ENCODE results near the gene ANKS1B. TPM values are rescaled to one million over a fixed set of nuclear protein-coding genes. Genes with fewer than 3 reads are reported as not detected.
A peak's percentile ranks its signal among the peaks of the same experiment; 100 is the strongest.

The ANKS1B gene
- total and polyA plus RNA-seq, 11 donors: 0.62 to 5.8 (median 1.8) TPM

- TF ChIP-seq POLR2A (IDR thresholded peaks at IDR 0.05) (no peak), CTCF (IDR thresholded peaks at IDR 0.05) (peak in 9 of 12 donors; percentile 16 to 46 (median 25))
- peaks cover 0 to 97% (median 75%) of the 10 kb centered on the region in 9 donors for H3K36me3 ChIP-seq
- peak in 2 of 4 donors; percentile 52 to 56 for ATAC-seq
Measured at GRCh38 chr12:98725476-98726247, 1259.1 kb downstream of the ANKS1B start.

DNA sequence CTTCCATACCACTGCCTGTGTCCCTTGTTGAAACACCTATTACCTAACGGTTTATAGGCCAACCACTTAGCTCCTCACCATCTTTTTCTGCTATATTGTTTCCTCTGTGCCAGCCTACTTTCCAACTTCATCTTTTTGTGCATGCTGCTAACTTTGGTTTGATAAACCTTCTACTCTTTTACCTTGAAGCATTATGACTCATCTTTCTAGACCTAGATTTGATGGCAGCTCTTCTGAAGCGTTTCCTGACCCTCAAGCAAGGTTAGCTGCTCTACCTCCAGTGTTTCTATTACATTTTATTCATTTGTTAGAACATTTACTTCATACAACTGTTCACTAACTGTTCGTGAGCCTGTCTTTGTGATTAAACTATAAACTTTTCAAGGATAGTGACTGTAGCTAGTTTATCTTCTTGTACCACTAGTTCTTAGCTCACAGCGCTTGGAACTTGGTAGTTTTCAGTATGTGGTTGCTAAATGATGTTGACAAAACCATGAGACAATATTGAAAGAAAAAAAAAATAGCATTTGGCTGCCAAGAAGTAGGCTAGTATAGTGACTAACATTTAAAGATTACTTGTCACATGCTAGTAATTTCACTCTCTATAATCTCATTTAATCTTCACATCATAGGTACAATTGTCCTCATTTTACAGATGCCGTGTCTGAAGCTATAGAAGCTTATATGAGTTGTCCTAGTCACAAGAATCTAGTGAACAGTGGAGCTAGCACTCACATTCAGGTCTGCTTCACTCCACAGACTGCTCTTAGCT is 1260.2 kb downstream of the ANKS1B start:
- H3K36me3 ChIP-seq: peaks cover 0 to 93% (median 74%) of the 10 kb centered on the region in 9 donors
- no peak overlapping the region for H3K4me3 ChIP-seq
- no peaks in the 10 kb centered on the region for H3K27me3 ChIP-seq
- no peaks in the 10 kb centered on the region for H3K9me3 ChIP-seq
- WGBS, 4 donors: 93 to 98% (median 95%) methylated on average over 5 of the region's 5 CpGs
- no peak overlapping the region for H3K27ac ChIP-seq
- TF ChIP-seq CTCF (IDR thresholded peaks at IDR 0.05): no peak
- intact Hi-C loops (cut with DNase I): loop anchor here in 2 of 10 donors (10.0 kb wide), 1 partner anchor 270 kb away; no protein-coding TSS in a partner anchor
- no peak for DNase-seq
- no peaks in the 10 kb centered on the region for H3K4me1 ChIP-seq
- no peak for ATAC-seq

More at GRCh38 chr12:98725476-98726247, 1259.1 kb downstream of the ANKS1B start:
- 47 to 81% (median 71%) methylated on average over 5 of the region's 5 CpGs for WGBS, 4 donors
- intact Hi-C loops (cut with DNase I): loop anchor here in 2 of 10 donors (10.0 kb wide), 1 partner anchor 269 kb away; no protein-coding TSS in a partner anchor
- Histone ChIP-seq H3K9me3 (no peaks in the 10 kb centered on the region), H3K4me1 (no peaks in the 10 kb centered on the region), H3K4me3 (no peak overlapping the region), H3K27ac (no peak overlapping the region), H3K27me3 (no peaks in the 10 kb centered on the region)
- DNase-seq: no peak

- ATAC-seq (no peak), DNase-seq (no peak)
- WGBS, 4 donors: 91 to 96% (median 95%) methylated on average over 2 of the region's 2 CpGs
- Histone ChIP-seq H3K4me3 (no peak overlapping the region), H3K4me1 (no peaks in the 10 kb centered on the region), H3K27me3 (no peaks in the 10 kb centered on the region), H3K9me3 (no peaks in the 10 kb centered on the region), H3K27ac (no peak overlapping the region), H3K36me3 (peaks cover 0 to 89% (median 64%) of the 10 kb centered on the region in 9 donors)
- no peak for TF ChIP-seq POLR2A (IDR thresholded peaks at IDR 0.05)
- TF ChIP-seq CTCF (IDR thresholded peaks at IDR 0.05): no peak
- intact Hi-C loops (cut with DNase I): loop anchor here in 2 of 10 donors (10.0 kb wide), 1 partner anchor 274 kb away; no protein-coding TSS in a partner anchor
Measured at GRCh38 chr12:98721204-98721702, 1263.5 kb downstream of the ANKS1B start.
